Measurements from ENCODE around the gene HTRA2.

The HTRA2 gene

DNA sequence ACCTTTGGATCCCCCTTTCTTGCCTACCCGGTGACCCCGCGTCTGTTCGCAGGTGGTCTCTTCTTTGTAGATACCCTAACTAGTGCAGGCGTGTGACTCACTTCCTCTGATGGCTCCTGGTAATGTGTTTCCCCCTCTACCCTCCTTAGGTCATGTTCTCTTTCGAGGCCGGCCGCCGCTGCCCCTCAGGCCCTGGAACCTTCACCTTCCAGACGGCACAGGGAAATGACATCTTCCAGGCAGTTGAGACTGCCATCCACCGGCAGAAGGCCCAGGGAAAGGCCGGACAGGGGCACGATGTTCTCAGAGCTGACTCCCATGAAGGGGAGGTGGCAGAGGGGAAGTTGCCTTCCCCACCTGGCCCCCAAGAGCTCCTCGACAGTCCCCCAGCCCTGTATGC is 26.4 kb downstream of the HTRA2 start:
- Histone ChIP-seq H3K79me2 (ENCODE audit: insufficient read depth, low read length) (no peaks in the 10 kb centered on the region), H3K9me3 (ENCODE audit: insufficient read depth, low read length) (no peaks in the 10 kb centered on the region), H3K4me2 (ENCODE audit: low read depth, low read length, poor library complexity, severe bottlenecking) (no peak overlapping the region), H3K27ac (ENCODE audit: low read depth, low read length) (no peak overlapping the region), H3K27me3 (ENCODE audit: low read length) (no peaks in the 10 kb centered on the region), H3K36me3 (ENCODE audit: low read length) (no peaks in the 10 kb centered on the region), H3K9me2 (replicated peaks; ENCODE audit: insufficient read depth, low read length) (no peaks in the 10 kb centered on the region), H3F3A (ENCODE audit: insufficient read depth) (no peaks in the 10 kb centered on the region), H2AFZ (ENCODE audit: low read depth, low read length, severe bottlenecking) (no peak overlapping the region), H3K4me3 (ENCODE audit: insufficient read depth, low read length, poor library complexity, severe bottlenecking) (no peak overlapping the region), H3K9ac (ENCODE audit: low read length) (no peak overlapping the region), H4K20me1 (ENCODE audit: low read depth, low read length) (no peaks in the 10 kb centered on the region)
- TF ChIP-seq, protein P1, sequence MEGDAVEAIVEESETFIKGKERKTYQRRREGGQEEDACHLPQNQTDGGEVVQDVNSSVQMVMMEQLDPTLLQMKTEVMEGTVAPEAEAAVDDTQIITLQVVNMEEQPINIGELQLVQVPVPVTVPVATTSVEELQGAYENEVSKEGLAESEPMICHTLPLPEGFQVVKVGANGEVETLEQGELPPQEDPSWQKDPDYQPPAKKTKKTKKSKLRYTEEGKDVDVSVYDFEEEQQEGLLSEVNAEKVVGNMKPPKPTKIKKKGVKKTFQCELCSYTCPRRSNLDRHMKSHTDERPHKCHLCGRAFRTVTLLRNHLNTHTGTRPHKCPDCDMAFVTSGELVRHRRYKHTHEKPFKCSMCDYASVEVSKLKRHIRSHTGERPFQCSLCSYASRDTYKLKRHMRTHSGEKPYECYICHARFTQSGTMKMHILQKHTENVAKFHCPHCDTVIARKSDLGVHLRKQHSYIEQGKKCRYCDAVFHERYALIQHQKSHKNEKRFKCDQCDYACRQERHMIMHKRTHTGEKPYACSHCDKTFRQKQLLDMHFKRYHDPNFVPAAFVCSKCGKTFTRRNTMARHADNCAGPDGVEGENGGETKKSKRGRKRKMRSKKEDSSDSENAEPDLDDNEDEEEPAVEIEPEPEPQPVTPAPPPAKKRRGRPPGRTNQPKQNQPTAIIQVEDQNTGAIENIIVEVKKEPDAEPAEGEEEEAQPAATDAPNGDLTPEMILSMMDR (IDR thresholded peaks at IDR 0.05; ENCODE audit: insufficient read depth, low read length, poor library complexity, severe bottlenecking): no peak
- TF ChIP-seq EZH2phosphoT487 (conservative IDR thresholded peaks at IDR 0.05; ENCODE audit: low read length): no peak

DNA sequence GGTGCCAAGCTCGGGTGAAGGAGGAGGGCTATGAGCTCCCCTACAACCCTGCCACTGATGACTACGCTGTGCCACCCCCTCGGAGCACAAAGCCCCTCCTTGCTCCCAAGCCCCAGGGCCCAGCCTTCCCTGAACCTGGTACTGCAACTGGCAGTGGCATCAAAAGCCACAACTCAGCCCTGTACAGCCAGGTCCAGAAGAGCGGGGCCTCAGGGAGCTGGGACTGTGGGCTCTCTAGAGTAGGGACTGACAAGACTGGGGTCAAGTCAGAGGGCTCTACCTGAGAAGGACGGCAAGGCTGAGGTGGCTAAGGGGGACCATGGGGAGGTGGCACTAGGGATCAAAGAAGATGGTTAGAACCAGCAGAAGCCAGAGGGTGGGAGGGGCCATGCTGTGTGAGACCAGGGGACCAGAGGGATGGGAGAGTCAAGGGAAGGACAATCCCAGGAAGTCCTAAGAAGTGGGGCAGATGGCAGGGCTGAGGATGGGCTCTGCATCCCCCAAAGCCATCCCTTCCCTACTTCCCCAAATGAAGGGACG is 27.2 kb downstream of the HTRA2 start:
- Histone ChIP-seq H2AFZ (ENCODE audit: low read depth, low read length, severe bottlenecking) (no peak overlapping the region), H3K79me2 (ENCODE audit: insufficient read depth, low read length) (no peaks in the 10 kb centered on the region), H3F3A (ENCODE audit: insufficient read depth) (no peaks in the 10 kb centered on the region), H3K27ac (ENCODE audit: low read depth, low read length) (no peak overlapping the region), H3K36me3 (ENCODE audit: low read length) (no peaks in the 10 kb centered on the region), H3K9me3 (ENCODE audit: insufficient read depth, low read length) (no peaks in the 10 kb centered on the region), H3K27me3 (ENCODE audit: low read length) (no peaks in the 10 kb centered on the region), H3K4me2 (ENCODE audit: low read depth, low read length, poor library complexity, severe bottlenecking) (no peak overlapping the region), H4K20me1 (ENCODE audit: low read depth, low read length) (no peaks in the 10 kb centered on the region), H3K9me2 (replicated peaks; ENCODE audit: insufficient read depth, low read length) (no peaks in the 10 kb centered on the region), H3K9ac (ENCODE audit: low read length) (no peak overlapping the region), H3K4me3 (ENCODE audit: insufficient read depth, low read length, poor library complexity, severe bottlenecking) (no peak overlapping the region)
- TF ChIP-seq, protein P1 (IDR thresholded peaks at IDR 0.05; ENCODE audit: insufficient read depth, low read length, poor library complexity, severe bottlenecking): no peak
- no peak for TF ChIP-seq EZH2phosphoT487 (conservative IDR thresholded peaks at IDR 0.05; ENCODE audit: low read length)

DNA sequence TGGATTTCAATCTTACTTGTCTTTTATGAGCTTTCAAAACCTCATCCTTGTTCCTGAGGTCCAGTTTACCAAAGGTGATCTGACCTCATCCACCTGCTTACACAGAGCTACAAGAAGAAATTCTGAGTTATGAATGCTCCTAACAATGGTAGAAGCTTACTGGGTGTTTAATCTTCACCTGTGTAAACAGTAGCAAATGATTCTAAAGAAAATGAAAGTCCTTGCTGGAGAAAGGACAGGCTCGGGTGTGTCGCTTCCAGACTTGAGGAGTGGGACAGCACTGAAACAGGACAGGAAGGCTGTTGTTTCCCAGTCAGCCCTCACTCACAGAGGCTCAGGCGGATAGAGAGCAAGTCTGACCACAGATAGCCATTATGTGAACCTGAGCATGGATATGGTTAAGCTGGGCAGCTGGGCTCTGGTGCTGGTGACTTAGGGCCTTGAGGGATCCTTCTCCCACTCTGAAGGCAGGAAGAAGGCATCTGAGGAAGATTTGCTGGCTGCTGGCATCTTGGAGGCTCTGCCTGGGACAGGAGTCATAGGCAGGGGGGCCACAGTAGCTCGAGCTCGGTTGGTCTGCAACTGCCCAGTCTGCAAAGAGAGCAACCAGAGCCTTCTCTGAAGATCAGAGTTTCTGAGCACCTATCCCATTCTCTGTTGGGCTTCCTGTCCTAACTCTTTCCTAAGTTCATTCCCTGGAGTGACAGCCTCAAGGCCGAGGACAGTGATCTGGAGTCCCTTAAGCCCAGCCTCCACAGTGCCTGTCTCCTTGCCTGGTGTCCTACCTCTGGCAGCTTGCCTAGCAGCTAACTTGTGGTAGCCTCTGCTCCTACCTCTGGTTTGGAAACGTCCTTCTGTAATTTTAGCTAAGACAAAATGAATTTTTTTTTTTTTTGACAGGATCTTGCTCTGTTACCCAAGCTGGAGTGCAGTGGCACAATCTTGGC is 28.8 kb downstream of the HTRA2 start:
- Histone ChIP-seq H3K9me3 (ENCODE audit: insufficient read depth, low read length) (no peaks in the 10 kb centered on the region), H3K9ac (ENCODE audit: low read length) (no peak overlapping the region), H2AFZ (ENCODE audit: low read depth, low read length, severe bottlenecking) (no peak overlapping the region), H3K9me2 (replicated peaks; ENCODE audit: insufficient read depth, low read length) (no peaks in the 10 kb centered on the region), H3K79me2 (ENCODE audit: insufficient read depth, low read length) (no peaks in the 10 kb centered on the region), H3K27ac (ENCODE audit: low read depth, low read length) (no peak overlapping the region), H3K27me3 (ENCODE audit: low read length) (no peaks in the 10 kb centered on the region), H3K4me3 (ENCODE audit: insufficient read depth, low read length, poor library complexity, severe bottlenecking) (no peak overlapping the region), H3F3A (ENCODE audit: insufficient read depth) (no peaks in the 10 kb centered on the region), H3K36me3 (ENCODE audit: low read length) (no peaks in the 10 kb centered on the region), H3K4me2 (ENCODE audit: low read depth, low read length, poor library complexity, severe bottlenecking) (no peak overlapping the region), H4K20me1 (ENCODE audit: low read depth, low read length) (no peaks in the 10 kb centered on the region)
- TF ChIP-seq, protein P1 (IDR thresholded peaks at IDR 0.05; ENCODE audit: insufficient read depth, low read length, poor library complexity, severe bottlenecking): no peak
- TF ChIP-seq EZH2phosphoT487 (conservative IDR thresholded peaks at IDR 0.05; ENCODE audit: low read length): no peak
